HG03521 (cell line): ENCODE measurements around the gene TAF10.

Experiments used
- ATAC-seq: cut with Tn5 transposase; IDR thresholded peaks from one replicate; pipeline ENCODE4 v1.9.1; 2021; ENCODE audit warnings: mild to moderate bottlenecking, moderate library complexity; ENCODE audit not compliant: unreplicated experiment

The TAF10 gene

DNA sequence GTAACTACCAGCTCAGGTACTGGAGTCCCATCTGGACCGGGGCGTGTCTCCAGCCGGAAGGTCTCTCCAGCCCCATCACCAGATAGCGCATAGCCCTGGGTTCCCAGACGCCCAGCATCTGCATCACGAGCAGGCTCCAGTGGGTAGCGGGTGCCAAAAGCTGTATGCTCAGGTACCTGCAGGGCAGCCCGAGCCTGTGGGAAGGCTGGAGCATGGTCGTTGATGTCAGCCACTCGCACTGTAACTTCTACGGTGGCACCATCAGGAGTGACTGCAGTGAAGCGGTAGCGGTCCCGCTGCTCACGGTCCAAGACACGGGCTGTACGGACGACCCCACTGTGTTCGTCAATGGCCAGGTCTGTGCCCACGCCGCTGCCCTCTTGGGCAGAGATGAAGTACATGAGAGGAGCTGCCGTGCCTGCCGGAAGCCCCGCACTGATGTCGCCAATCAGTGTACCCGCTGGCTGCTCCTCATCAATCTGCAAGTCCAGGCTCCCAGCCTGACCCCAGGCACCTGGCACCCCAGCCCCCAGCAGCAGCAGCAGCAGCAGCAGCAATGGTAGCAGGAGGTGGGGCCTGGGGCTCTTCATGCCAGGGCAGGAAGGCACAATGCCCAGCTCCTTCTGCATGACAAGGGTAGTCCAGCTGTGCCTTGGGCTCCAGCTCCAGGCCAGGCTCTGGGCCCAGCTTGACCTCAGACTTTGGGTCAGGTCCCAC is 29.1 kb upstream of the TAF10 start:
- no peak for ATAC-seq

- no peak for ATAC-seq
Observed at GRCh38 chr11:6640036-6640984, 28.3 kb upstream of the TAF10 start.

DNA sequence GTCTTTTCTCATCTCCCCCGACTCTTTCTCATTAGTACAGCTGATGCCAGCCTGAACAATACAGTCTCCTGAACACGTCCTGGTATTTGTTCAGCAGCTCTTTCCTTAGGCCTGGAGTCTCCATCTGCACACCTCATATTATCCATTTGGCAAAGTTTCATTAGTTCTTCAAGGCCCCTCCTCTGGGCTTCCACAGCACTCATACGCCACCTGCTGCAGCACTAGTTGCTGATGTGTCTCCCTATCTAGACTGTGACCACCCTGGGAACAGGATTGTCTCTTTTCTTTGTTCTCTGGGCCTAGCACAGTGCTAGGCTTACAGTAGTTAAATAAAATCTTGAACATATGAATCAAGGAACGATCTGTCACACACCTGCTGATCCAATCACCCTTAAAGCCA is 26.4 kb upstream of the TAF10 start:
- no peak for ATAC-seq

- ATAC-seq = no peak
Observed at GRCh38 chr11:6637871-6638270, 25.9 kb upstream of the TAF10 start.

DNA sequence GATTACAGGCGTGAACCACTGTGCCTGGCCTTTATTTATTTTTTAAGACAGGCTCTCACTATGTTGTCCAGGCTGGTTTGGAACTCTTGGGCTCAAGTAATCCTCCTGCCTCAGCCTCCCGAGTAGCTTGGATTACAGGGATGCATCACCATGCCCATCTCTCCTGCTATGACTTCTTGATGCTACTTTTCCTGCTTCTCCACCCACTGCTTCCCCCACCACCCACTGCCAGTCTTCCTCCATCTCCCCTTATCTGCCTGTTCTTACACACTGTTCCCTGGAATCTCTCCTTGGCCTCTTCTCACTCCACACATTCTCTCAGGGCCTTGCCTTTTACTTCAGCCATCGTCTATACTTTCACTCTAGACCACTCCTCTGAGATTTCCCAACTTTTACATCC is 24.5 kb upstream of the TAF10 start:
- no peak for ATAC-seq

DNA sequence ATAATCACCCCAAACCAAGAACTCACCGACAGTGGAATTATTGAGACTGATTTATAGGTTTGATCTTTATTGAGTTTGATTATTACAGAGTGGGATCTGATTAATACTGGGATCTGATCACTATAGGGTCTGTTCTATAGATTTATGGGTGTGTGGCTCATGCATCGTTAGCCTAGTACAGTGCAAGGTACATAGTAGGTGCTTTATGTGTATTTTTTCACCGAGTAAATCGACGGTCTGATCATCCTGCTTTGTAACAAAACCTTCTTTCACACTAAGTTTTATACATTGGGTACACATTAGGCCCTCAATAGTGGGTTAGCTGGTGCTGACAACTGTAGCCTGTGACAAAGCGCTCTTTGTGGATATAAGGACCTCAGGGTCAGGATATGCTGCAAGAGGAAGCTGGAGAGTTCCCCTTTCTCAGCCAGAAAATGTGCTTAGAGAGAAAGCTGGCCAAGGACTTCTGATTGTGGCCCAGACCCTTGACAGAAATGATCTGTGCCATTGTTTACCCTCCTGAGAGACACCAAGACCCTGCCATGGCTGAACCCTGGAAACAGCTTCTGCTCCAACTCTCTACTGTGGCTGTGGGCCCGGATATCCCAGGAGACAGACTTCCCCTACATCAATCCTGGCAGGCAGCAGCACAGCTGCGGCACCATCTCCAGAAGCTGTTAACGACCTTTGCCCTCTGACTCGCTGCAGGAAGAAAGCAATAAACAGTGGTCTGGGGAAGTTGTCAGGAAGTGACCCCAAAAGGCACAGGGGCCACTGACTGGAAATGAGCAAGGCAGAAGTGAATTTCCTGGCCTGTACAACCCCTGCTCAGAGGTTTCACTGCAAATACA is 23.3 kb upstream of the TAF10 start:
- no peak for ATAC-seq

DNA sequence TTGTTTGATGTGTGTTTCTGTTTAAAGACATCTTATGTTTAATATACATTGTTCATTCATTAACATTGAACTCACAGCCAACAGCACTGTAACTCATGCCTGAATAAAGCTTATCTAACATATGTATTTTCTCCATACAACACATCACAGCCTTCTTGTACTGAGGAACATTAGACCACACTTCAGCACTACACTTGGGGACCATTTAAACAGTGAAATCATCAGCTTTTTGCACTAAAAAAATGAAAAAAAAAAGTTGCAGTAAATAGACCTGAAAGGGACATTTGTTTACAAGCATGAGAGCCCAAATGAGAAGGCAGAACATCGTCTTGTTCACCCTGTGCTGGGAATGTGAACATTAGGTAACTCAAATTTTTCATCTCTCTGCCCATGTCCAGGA is 22.5 kb upstream of the TAF10 start:
- no peak for ATAC-seq

GRCh38 chr11:6633422-6634408 is 21.7 kb upstream of the TAF10 start:
- no peak for ATAC-seq

GRCh38 chr11:6632116-6633073 is 20.4 kb upstream of the TAF10 start:
- ATAC-seq = no peak

GRCh38 chr11:6631361-6631890 is 19.4 kb upstream of the TAF10 start:
- ATAC-seq = no peak

- no peak for ATAC-seq
Observed at GRCh38 chr11:6630632-6631291, 18.7 kb upstream of the TAF10 start.

DNA sequence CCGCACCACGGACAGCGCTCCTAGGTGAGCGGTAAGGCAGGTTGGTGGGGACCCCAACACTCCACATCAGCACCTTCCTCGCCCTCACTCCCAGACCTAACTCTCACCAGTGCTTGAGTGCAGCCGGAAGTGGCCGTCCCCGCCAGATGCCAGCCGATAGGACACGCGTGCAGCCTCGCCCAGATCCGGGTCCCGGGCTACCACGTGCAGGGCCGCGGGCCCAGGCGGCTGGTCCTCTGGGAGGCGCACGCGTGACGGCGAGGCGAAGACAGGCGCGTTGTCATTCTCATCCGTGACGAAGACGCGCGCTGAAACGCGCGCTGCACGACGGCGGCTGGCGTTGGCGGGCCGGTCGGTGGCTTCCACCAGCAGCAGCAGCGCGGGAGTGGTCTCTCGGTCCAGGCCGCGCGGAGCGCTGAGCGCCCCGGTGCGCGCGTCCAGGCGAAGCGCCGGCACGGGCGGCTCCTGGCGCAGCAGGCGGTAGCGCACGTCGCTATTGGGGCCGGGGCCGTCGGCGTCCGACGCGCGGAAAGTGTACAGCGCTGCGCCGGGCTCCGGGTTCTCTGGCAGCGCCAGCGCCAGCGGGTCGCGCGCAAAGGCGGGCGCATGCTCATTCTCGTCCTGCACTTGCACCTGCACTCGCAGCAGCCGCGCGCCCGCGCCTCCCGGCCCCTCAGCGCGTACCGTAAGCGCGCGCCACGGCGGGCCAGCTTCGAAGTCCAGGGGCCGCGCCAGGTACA is 18.0 kb upstream of the TAF10 start:
- ATAC-seq = no peak

DNA sequence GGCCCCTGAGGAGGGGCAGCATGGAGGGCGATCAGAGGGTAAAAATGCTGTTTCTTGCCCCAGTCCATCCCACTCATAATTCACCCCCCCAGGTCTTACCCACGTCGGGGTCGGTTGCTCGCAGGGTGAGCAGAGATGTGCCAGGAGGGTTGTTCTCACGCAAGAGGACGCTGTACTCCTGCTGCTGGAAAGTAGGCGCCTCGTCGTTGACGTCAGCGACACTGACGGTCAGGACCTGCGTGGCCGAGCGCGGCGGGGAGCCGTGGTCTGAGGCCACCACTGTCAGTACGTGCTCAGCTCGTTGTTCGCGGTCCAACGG is 17.5 kb upstream of the TAF10 start:
- ATAC-seq = no peak

- ATAC-seq = no peak
Observed at GRCh38 chr11:6628526-6628925, 16.5 kb upstream of the TAF10 start.

GRCh38 chr11:6627762-6628241 is 15.8 kb upstream of the TAF10 start:
- ATAC-seq = peak; percentile 58

GRCh38 chr11:6626971-6627761 is 15.2 kb upstream of the TAF10 start:
- ATAC-seq = no peak
